ENCODE results near the gene KIRREL1.

The KIRREL1 gene

GRCh38 chr1:158149175-158149574 lies 155.7 kb downstream of the KIRREL1 start:
- no peak for DNase-seq
